Muscle of leg (tissue), 11 donors: ENCODE data around the gene THAP7. TPM values are rescaled to one million over a fixed set of nuclear protein-coding genes. Genes with fewer than 3 reads are reported as not detected.

ENCODE experiments used
- DNase-seq: peaks from one replicate; pipeline ENCODE4 v3.0.0; 2013
- H3K27ac ChIP-seq: one replicate; pipeline ENCODE4 v1.5.1; 2013; ENCODE audit warnings: mild to moderate bottlenecking, low read length, control low read depth
- H3K27me3 ChIP-seq: one replicate; pipeline ENCODE4 v1.6.1; 2013; ENCODE audit warnings: low read length; ENCODE audit not compliant: control insufficient read depth, insufficient read depth
- H3K36me3 ChIP-seq: one replicate; pipeline ENCODE4 v1.6.1; 2013; ENCODE audit warnings: low read length; ENCODE audit not compliant: control insufficient read depth, insufficient read depth
- H3K4me1 ChIP-seq: one replicate; pipeline ENCODE4 v1.6.1; 2013; ENCODE audit warnings: low read length; ENCODE audit not compliant: control insufficient read depth, insufficient read depth
- H3K4me3 ChIP-seq: one replicate; pipeline ENCODE4 v1.5.1; 2013; ENCODE audit warnings: low read length, control low read depth
- H3K9me3 ChIP-seq: replicated peaks from 2 replicates; pipeline ENCODE4 v1.6.1; 2013; ENCODE audit warnings: low read depth, low read length; ENCODE audit not compliant: control insufficient read depth
- WGBS: methylation state at CpG from one replicate; pipeline ENCODE4 v1.1.5; 2013; ENCODE audit warnings: missing lambda C conversion rate; ENCODE audit not compliant: insufficient coverage; 5-methylcytosine and 5-hydroxymethylcytosine counted together
- polyA plus RNA-seq, 8 donors: library from polyadenylated mRNA; unstranded; fragments of 120-200 nt; gene quantifications; one replicate each; pipeline versions ENCODE4 v1.2.1 to v1.2.3, GENCODE V29; 2013; ENCODE audit warnings: inconsistent platforms in 1 of 8, low replicate concordance in 1 of 8; ENCODE audit not compliant: insufficient read length in 8 of 8, insufficient read depth in 1 of 8
- total RNA-seq: library from RNA; stranded (reverse); fragments of 120-200 nt; gene quantifications from one replicate; pipeline ENCODE4 v1.2.4, GENCODE V29; 2013

THAP7 gene
- total and polyA plus RNA-seq, 9 donors, result 18.8 to 22.1 (median 20.0) TPM

DNA sequence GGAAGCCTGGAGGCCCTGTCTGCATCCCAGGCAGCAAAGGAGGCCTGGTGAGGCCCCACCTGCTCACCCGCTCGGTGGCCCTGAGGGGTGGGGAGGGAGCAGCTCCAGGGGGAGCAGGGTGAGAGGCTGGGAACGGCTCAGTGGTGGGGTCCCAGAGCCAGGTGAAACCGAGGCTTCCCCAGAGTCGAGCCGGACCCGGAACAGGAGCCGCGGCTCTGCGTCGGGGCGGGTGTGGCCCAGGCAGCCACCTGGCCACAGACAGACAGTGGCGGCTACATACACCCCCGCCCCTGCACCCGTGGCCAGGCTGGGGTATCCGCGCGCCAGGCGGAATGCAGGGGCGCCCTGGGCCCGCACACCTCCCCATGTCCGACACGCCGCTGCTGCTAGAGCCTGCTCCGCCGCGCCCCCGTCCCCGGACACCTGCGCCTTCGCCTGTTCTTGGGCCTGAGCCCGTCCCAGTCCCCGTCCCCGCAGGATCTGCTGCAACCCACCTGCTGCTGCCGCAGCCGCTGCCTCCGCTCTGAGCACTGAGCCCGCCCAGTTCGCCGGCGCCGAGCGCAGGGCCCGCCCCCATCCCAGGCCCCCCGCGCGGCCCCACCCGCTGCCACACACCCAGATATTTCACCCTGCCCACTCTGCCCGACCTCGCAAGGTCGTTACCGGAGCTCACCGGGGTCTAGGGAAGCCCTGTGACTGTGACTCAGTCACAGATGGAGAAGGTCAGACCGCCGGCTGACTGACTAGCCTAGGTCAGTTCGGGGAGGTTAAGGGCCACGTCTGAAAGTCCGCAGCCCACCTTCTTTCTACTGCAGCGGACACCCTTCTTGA lies 30.3 kb upstream of the THAP7 start, which contains the start of gene SLC7A4:
Gene SLC7A4 (minus strand): TSS at position 525 of the 831 bp plus-strand sequence. CDS start 749 bp downstream, outside the sequence.
- Histone ChIP-seq H3K27ac (no peak within 1 kb of the TSS), H3K4me1 (peaks cover 37% of the 10 kb centered on the region), H3K4me3 (peak within 1 kb of the TSS; percentile 17), H3K36me3 (peaks cover 5% of the 10 kb centered on the region), H3K27me3 (peaks cover 21% of the 10 kb centered on the region), H3K9me3 (no peaks in the 10 kb centered on the region)
- 3% methylated on average over 53 of the region's 59 CpGs for WGBS
- peak; percentile 30 for DNase-seq

DNA sequence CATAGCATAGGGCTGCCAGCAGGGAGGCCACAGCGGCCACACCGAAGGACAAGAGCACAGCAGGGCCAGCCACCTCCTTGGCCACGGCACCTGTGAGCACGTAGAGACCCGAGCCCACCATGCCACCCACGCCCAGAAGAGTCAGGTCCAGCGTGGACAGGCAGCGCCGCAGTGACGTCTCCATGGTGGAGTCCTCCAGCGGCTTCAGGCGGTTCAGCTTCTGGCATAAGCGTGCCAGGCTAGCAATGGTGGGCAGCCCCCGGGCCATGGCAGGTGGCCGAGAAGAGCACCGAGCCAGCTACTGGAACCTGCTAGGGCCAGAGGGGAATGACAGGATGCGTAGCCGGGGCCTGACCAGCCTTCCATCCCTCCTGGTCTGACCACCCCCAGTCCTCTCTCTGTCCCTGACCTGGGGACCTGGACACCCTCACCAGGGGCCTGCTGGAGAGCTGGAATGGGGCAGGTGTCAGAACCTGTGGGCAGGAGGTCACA lies 29.7 kb upstream of the THAP7 start:
- Histone ChIP-seq H3K4me3 (no peak overlapping the region), H3K27ac (no peak overlapping the region), H3K4me1 (peaks cover 43% of the 10 kb centered on the region), H3K27me3 (peaks cover 21% of the 10 kb centered on the region), H3K36me3 (peaks cover 5% of the 10 kb centered on the region), H3K9me3 (no peaks in the 10 kb centered on the region)
- WGBS, result 88% methylated on average over 13 of the region's 18 CpGs
- DNase-seq, result no peak

DNA sequence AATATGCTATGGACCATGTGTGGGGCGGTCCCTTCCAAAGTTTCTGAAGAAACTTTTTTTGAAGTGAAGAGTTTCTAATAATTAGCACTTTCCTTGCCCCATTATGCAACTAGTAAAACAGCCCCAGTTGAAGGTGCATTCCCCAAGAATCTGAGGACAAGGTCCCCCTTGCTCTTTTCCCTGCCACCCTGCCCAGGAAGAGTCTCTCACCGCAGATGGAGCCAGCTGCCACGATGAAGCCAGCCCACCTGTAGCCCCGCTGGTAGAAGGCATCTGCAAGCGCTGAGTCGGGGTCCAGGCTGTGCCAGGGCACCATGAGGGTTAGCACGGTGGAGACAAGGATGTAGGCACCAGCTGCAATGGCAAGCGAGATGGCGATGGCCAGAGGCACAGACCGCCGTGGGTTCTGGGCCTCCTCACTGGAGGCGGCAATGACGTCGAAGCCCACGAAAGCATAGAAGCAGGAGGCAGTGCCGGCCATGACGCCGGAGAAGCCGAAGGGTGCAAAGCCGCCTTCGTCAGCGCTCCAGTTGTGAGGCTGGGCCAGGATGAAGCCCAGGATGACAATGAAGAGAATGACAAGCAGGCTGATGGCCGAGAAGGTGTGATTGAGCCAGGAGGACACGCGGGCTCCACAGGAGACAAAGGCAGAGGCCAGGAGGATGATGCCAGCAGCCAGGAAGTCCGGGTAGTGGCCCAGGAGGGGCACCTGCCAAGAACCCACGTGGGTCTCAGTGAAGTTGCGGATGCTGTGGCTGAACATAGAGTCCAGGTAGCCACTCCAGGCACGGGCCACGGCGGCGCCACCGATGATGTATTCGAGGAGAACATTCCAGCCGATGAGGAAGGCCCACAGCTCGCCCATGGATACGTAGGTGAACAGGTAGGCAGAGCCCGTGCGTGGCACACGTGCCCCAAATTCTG lies 29.0 kb upstream of the THAP7 start:
- WGBS, result 91% methylated on average over 38 of the region's 40 CpGs
- Histone ChIP-seq H3K27ac (no peak overlapping the region), H3K4me3 (no peak overlapping the region), H3K36me3 (peaks cover 10% of the 10 kb centered on the region), H3K27me3 (peaks cover 21% of the 10 kb centered on the region), H3K9me3 (no peaks in the 10 kb centered on the region), H3K4me1 (peaks cover 50% of the 10 kb centered on the region)
- no peak for DNase-seq

DNA sequence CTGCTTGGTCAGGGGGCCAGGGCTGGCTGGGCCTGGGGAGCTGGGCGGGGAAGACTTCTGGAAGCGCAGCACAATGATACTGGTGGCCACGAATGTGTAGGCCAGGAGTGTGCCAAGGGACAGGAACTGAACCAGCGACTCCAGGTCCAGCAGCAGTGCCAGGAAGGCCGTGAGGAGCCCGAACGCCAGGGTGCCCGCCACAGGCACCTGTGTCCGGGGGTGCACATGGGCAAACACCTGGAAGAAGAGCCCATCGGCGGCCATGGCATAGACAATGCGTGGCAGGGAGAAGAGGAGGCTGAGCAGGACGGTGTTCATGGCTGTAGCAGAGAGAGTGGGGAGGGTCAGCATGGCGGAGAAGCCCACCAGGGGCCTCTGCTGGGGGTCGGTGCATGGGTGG lies 28.1 kb upstream of the THAP7 start:
- no peak for DNase-seq
- no peak overlapping the region for H3K27ac ChIP-seq
- H3K4me3 ChIP-seq, result no peak overlapping the region
- peaks cover 21% of the 10 kb centered on the region for H3K27me3 ChIP-seq
- peaks cover 50% of the 10 kb centered on the region for H3K4me1 ChIP-seq
- H3K36me3 ChIP-seq, result peaks cover 14% of the 10 kb centered on the region
- 88% methylated on average over 15 of the region's 15 CpGs for WGBS
- no peaks in the 10 kb centered on the region for H3K9me3 ChIP-seq

DNA sequence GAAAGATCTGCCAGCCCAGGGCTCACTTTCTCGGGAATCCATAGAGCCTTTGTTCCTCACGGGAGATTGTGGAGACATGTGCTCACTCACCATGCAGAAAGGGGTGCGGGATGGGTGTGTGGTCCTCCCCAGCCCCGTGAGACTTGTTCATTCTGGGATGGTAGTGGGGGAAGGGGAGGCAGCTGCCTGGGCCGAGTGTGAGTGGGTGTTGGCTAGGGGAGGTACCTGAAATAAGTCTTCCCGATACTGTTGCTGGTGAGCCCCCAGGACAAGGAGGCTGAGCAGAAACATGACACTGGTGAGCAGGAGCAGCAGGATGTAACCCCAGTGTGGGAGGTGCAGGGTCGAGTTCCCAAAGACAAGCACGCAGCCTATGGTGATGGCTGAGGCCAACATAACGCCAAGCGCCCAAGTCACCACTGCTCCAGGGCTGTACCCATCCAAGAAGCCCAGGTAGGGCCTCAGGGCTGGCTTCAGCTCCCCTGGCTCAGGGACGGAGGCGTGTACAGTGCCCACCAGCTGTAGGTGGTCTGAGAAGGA lies 27.6 kb upstream of the THAP7 start:
- H3K27ac ChIP-seq, result no peak overlapping the region
- 52% methylated on average over 12 of the region's 12 CpGs for WGBS
- peaks cover 21% of the 10 kb centered on the region for H3K27me3 ChIP-seq
- H3K4me3 ChIP-seq, result no peak overlapping the region
- DNase-seq, result no peak
- H3K9me3 ChIP-seq, result no peaks in the 10 kb centered on the region
- H3K36me3 ChIP-seq, result peaks cover 14% of the 10 kb centered on the region
- peaks cover 50% of the 10 kb centered on the region for H3K4me1 ChIP-seq

DNA sequence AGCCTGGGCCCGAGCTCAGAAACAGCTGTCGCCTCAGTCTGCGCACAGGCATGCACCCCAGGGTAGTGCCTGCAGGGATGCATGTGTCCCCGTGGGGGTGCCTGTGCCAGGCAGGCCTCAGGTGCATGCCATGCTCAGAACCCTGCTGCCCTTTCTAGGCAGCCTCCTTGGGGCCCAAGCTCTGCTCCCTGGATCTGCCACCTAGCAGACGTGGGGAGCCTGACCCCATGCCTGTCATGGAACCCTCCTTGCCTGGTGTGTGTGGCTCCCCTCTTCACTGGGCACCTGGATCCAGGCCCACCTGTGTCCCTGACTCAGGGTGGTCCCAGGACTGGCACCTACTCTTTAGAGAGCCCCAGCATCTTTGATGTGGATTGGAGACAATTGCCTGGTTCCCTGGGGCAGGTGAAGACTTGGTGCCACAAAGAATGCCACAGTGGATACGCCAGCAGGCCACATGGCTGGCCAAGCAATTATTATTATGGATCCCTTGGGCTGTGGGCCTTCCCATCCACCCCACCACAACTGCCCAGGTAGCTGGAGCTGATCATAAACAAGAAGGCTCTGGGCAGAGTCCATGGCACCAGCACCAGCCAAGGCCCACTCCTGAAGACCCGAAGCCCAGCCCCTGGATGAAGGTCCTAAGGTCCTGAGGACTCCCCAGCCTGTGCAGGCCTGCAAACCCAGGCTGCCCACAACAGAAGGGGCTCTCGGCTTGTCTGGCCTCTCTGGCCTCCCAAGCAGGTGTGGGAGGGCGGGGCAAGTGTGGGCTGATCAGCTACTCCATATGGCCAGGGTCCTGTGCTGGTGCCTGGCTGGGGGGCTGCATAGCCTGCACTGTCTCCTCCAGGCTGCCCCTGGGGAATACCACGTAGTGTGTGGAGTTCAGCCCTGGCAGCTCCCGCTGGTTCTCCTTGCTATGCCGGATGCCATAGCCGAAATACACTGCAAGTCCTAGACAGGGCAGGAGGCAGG lies 26.6 kb upstream of the THAP7 start:
- peaks cover 21% of the 10 kb centered on the region for H3K27me3 ChIP-seq
- no peaks in the 10 kb centered on the region for H3K9me3 ChIP-seq
- peaks cover 14% of the 10 kb centered on the region for H3K36me3 ChIP-seq
- peaks cover 50% of the 10 kb centered on the region for H3K4me1 ChIP-seq
- WGBS, result 87% methylated on average over 12 of the region's 13 CpGs
- DNase-seq, result no peak
- no peak overlapping the region for H3K4me3 ChIP-seq
- H3K27ac ChIP-seq, result no peak overlapping the region

DNA sequence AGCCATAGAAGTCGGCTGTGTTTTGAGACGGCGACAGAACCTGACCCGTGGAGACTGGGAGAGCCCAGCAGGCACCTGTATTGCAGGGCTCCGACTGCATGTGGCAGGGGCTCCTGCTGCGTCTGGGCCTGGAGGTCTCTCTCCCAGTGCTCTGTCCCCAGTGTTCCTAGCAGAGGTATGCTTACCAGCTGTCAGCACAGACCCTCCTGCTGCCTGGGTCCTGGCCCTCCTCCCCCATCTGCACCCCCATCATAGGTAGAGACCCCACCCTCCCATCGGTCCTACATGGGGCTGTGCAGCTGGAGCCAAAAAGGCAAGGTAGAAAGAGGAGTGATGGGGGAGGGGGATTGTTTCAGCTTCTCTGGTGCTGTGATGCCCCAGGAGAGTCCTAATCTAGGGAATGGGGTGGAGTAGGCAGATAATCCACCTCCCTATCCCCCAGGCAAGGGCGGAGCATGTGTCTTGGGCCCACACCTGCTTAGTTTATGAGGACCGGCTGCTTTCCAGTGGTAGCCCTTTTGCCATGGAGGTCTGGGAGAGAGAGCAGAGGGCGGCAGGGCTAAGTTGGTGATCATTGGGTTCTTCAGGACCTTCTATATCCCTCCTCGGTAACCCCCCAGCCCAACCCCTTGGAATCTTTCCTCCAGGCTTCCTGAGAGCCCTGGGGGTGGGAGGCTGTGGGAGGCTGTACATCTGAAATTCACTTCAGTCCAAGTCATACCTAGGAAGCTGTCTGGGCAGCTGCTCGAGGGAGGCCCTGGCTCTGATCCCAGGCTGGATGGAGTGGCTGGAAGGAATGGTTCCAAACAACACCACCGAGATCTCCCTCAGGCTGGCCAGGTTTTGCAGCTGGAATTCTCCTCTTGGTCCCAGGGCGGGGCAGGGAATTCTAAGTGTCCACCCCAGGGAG lies 25.1 kb upstream of the THAP7 start:
- peaks cover 17% of the 10 kb centered on the region for H3K36me3 ChIP-seq
- no peak overlapping the region for H3K27ac ChIP-seq
- H3K9me3 ChIP-seq, result no peaks in the 10 kb centered on the region
- peak; percentile 71 for DNase-seq
- no peak overlapping the region for H3K4me3 ChIP-seq
- WGBS, result 54% methylated on average over 9 of the region's 14 CpGs
- peaks cover 43% of the 10 kb centered on the region for H3K4me1 ChIP-seq
- H3K27me3 ChIP-seq, result peaks cover 8% of the 10 kb centered on the region

DNA sequence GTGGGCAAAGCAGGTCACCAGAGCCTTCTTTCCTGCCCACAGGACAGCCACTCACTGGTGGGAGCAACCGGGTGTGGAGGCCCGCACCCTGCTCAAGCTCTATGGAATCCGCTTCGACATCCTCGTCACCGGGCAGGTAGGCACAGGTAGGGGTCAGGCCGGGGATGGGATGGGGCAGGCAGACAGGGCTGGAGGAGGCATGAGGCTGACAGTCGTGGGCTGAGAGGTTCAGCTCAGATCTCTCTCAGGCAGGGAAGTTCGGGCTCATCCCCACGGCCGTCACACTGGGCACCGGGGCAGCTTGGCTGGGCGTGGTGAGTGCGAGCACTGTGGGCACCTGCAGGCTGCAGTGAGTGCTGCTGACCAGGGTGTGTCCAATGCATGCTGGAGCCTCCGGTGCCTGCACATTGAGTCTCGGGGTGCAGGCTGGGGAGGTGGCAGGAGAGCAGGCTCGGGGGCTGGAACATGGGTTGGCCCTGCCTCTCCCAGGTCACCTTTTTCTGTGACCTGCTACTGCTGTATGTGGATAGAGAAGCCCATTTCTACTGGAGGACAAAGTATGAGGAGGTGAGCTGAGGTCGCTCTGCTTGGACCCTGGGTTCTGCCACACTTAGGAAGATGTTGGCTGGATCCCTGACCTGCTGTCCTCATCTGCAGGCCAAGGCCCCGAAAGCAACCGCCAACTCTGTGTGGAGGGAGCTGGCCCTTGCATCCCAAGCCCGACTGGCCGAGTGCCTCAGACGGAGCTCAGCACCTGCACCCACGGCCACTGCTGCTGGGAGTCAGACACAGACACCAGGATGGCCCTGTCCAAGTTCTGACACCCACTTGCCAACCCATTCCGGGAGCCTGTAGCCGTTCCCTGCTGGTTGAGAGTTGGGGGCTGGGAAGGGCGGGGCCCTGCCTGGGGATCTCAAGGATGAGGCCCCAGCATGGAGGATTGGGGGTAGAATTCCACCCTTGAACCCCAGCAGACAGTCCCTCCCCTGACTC lies 24.1 kb upstream of the THAP7 start:
- Histone ChIP-seq H3K9me3 (no peaks in the 10 kb centered on the region), H3K27me3 (no peaks in the 10 kb centered on the region), H3K4me3 (no peak overlapping the region), H3K4me1 (peaks cover 35% of the 10 kb centered on the region), H3K36me3 (peaks cover 17% of the 10 kb centered on the region), H3K27ac (no peak overlapping the region)
- no peak for DNase-seq
- 84% methylated on average over 17 of the region's 27 CpGs for WGBS
